H7 (cell line): ENCODE data around the gene MAPK12. TPM values are rescaled to one million over a fixed set of nuclear protein-coding genes. Genes with fewer than 3 reads are reported as not detected.

ENCODE experiments used
- DNase-seq: peaks from one replicate; pipeline ENCODE4 v3.0.0; 2012
- H3K27me3 ChIP-seq: 2 replicates; pipeline ENCODE4 v1.6.0; 2011; ENCODE audit warnings: mild to moderate bottlenecking, low read length; ENCODE audit not compliant: control insufficient read depth, insufficient read depth
- H3K36me3 ChIP-seq: replicated peaks from 2 replicates; pipeline ENCODE4 v1.5.1; 2011; ENCODE audit warnings: low read length; ENCODE audit not compliant: control insufficient read depth, insufficient read depth
- H3K4me3 ChIP-seq: 2 replicates; pipeline ENCODE4 v1.5.1; 2011; ENCODE audit warnings: low read depth, mild to moderate bottlenecking, control low read depth, low read length, moderate library complexity; ENCODE audit not compliant: insufficient read depth
- total RNA-seq: library from RNA; depleted of rRNA; stranded (reverse); fragments of >200 nt; shearing (Covaris generic); gene quantifications from 2 replicates; pipeline ENCODE4 v1.2.3, GENCODE V29; 2014

The MAPK12 gene
- total RNA-seq, 1 experiment from 2014 or later: 23.8 TPM

- Histone ChIP-seq H3K27me3 (peaks cover 18% of the 10 kb centered on the region), H3K36me3 (no peaks in the 10 kb centered on the region), H3K4me3 (no peak overlapping the region)
- no peak for DNase-seq
These were observed 2.9 kb downstream of the MAPK12 start for GRCh38 chr22:50258361-50259292.

- Histone ChIP-seq H3K4me3 (no peak overlapping the region), H3K27me3 (peaks cover 18% of the 10 kb centered on the region), H3K36me3 (no peaks in the 10 kb centered on the region)
- DNase-seq: no peak
These were observed 3.8 kb downstream of the MAPK12 start for GRCh38 chr22:50257451-50258360.

DNA sequence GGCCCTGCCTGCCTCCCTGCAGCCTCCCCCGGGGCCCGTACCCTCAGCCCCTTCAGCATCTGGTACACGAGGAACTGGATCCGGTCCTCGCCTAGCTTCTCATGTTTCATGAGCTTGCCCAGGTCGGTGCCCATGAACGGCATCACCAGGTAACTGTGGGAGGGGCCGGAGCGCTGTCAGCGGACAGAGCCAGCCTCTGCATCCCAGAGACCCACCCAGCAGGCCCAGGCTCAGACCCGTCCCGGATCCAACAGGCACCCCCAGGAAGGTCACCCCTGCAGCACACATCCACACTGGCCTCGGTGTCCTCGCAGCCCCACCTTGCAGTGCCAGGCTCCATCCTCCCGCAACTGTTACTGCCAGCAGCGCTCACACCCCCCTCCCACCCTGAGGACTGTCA is 4.4 kb downstream of the MAPK12 start:
- Histone ChIP-seq H3K36me3 (no peaks in the 10 kb centered on the region), H3K27me3 (peaks cover 14% of the 10 kb centered on the region), H3K4me3 (no peak overlapping the region)
- no peak for DNase-seq

DNA sequence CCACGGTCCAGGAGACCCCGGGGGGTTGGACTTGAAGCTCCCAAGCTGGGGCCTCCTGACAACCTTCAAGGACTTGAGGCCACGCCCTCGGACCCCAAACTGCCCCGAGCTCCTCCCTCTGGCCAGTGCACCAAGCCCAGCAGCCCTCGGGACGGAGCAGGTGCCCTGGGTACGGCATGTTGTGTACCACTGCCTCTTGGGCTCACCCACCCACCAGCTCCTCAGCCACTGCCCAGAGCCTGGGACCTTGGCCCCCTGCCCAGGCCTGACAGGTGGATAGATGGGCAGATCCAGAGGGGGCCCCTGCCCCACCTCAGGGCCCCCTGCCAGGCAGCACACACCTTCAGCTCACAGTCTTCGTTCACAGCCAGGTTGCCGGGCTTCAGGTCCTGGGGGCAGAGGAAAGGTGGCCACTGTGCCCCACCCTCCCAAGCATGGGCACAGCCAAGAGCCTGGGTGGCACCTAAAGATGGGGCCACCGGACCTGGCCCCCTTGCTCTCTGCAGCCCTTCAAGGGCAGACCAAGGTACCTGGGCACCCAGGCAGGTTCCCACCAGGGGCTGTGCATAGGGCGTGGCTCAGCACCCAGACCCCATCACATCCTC is 5.1 kb downstream of the MAPK12 start:
- no peak for DNase-seq
- H3K27me3 ChIP-seq: peaks cover 12% of the 10 kb centered on the region

DNA sequence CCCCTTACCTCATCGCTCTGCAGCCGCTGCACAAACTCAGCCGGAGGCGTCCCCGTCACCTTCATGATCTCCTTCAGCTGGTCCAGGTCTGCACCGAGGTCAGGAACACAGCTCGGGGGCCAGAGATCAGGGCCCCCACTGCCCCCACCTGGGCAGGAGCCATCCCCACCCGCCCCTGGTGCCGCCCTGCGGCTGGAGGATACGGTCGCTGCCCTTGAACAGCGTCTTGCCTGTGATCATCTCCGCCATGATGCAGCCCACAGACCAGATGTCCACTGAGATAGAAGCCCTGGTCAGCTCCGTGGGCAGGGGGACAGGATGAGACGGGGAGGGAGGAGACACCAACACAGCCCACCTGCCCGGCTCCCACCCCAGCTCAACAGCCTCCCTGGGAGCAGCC is 5.9 kb downstream of the MAPK12 start:
- no peak overlapping the region for H3K4me3 ChIP-seq
- H3K36me3 ChIP-seq: no peaks in the 10 kb centered on the region
- H3K27me3 ChIP-seq: peaks cover 6% of the 10 kb centered on the region
- no peak for DNase-seq

More for the DNA sequence above, 5.1 kb downstream of the MAPK12 start:
- Histone ChIP-seq H3K4me3 (no peak overlapping the region), H3K36me3 (no peaks in the 10 kb centered on the region)

GRCh38 chr22:50255099-50255498 is 6.4 kb downstream of the MAPK12 start:
- no peak for DNase-seq
- Histone ChIP-seq H3K27me3 (peaks cover 2% of the 10 kb centered on the region; the same call in 1 of the 2 replicates), H3K36me3 (no peaks in the 10 kb centered on the region), H3K4me3 (no peak overlapping the region)

GRCh38 chr22:50253941-50254340 is 7.5 kb downstream of the MAPK12 start:
- no peak for DNase-seq
- H3K27me3 ChIP-seq: no peaks in the 10 kb centered on the region
- H3K4me3 ChIP-seq: no peak overlapping the region
- H3K36me3 ChIP-seq: no peaks in the 10 kb centered on the region

GRCh38 chr22:50253046-50253915 is 8.2 kb downstream of the MAPK12 start:
- Histone ChIP-seq H3K27me3 (no peaks in the 10 kb centered on the region), H3K4me3 (no peak overlapping the region), H3K36me3 (no peaks in the 10 kb centered on the region)
- no peak for DNase-seq

GRCh38 chr22:50252082-50253045 is 9.1 kb downstream of the MAPK12 start:
- Histone ChIP-seq H3K27me3 (no peaks in the 10 kb centered on the region), H3K36me3 (no peaks in the 10 kb centered on the region), H3K4me3 (peak overlapping the region; percentile 74; the same call in 1 of the 2 replicates)
- DNase-seq: peak; percentile 94

- Histone ChIP-seq H3K27me3 (no peaks in the 10 kb centered on the region), H3K4me3 (peak overlapping the region; percentile 74), H3K36me3 (peaks cover under 1% of the 10 kb centered on the region; the same call in 1 of the 2 replicates)
- DNase-seq: no peak
These were observed 9.9 kb downstream of the MAPK12 start for GRCh38 chr22:50251477-50252081.

GRCh38 chr22:50250555-50251476 is 10.7 kb downstream of the MAPK12 start, which contains the start of gene HDAC10:
HDAC10 (minus strand) TSS chr22:50251265; CDS start chr22:50251032, 233 bp downstream.
- Histone ChIP-seq H3K36me3 (peaks cover 6% of the 10 kb centered on the region), H3K4me3 (peak within 1 kb of the TSS; percentile 74), H3K27me3 (no peaks in the 10 kb centered on the region)
- peak; percentile 99 for DNase-seq

- H3K4me3 ChIP-seq: no peak overlapping the region
- H3K36me3 ChIP-seq: peaks cover 6% of the 10 kb centered on the region
- DNase-seq: no peak
- H3K27me3 ChIP-seq: no peaks in the 10 kb centered on the region
These were observed 11.3 kb downstream of the MAPK12 start for GRCh38 chr22:50250249-50250554.
